PC-3 (cell line): ENCODE data around the gene OPHN1.

Experiments
- CTCF ChIP-seq: fragments of 300-600 bp; sonication (generic); conservative IDR thresholded peaks from 2 replicates; pipeline ENCODE4 v1.5.1; 2017; ENCODE audit warnings: antibody characterized with exemption, low read depth, mild to moderate bottlenecking, low read length
- EZH2 ChIP-seq: fragments of 300-600 bp; sonication (generic); IDR thresholded peaks from one replicate; pipeline ENCODE4 v1.6.1; 2017; ENCODE audit warnings: antibody characterized with exemption, mild to moderate bottlenecking, low read length; ENCODE audit not compliant: unreplicated experiment
- EZH2phosphoT487 ChIP-seq: fragments of 300-600 bp; sonication (generic); IDR thresholded peaks from 2 replicates; pipeline ENCODE4 v1.6.1; 2018; ENCODE audit warnings: mild to moderate bottlenecking, antibody characterized with exemption, low read length, borderline replicate concordance

GRCh38 chrX:68417651-68418050 lies 15.6 kb downstream of the OPHN1 start:
- TF ChIP-seq EZH2 (no peak), CTCF (no peak), EZH2phosphoT487 (no peak)
